ENCODE results near the gene RBM15B. TPM values are rescaled to one million over a fixed set of nuclear protein-coding genes. Genes with fewer than 3 reads are reported as not detected.
A peak's percentile ranks its signal among the peaks of the same experiment; 100 is the strongest.

The RBM15B gene
- total RNA-seq, 4 donors from 2014 or later = 33.6 to 50.9 (median 41.7) TPM

- TF ChIP-seq CTCF (IDR thresholded peaks at IDR 0.05) = no peak
- TF ChIP-seq EP300 (IDR thresholded peaks at IDR 0.05) = no peak
- no peak for TF ChIP-seq POLR2AphosphoS5 (IDR thresholded peaks at IDR 0.05)
- TF ChIP-seq POLR2A (IDR thresholded peaks at IDR 0.05) = no peak
- DNase-seq (ENCODE audit: low spot score in 2 of 2) = no peak
- Histone ChIP-seq H3K9me3 (no peaks in the 10 kb centered on the region), H3K27me3 (no peaks in the 10 kb centered on the region), H3K4me3 (no peak overlapping the region), H3K27ac (no peak overlapping the region), H3K36me3 (peaks cover 79% of the 10 kb centered on the region), H3K4me1 (no peaks in the 10 kb centered on the region)
- WGBS = 95% methylated on average over 3 of the region's 3 CpGs
Observed at GRCh38 chr3:51422211-51422610, 31.1 kb downstream of the RBM15B start.

GRCh38 chr3:51426921-51427320 lies 35.8 kb downstream of the RBM15B start:
- Histone ChIP-seq H3K4me3 (no peak overlapping the region), H3K9me3 (no peaks in the 10 kb centered on the region), H3K27ac (no peak overlapping the region), H3K36me3 (peaks cover 76% of the 10 kb centered on the region), H3K4me1 (no peaks in the 10 kb centered on the region), H3K27me3 (no peaks in the 10 kb centered on the region)
- DNase-seq (ENCODE audit: low spot score in 2 of 2) = no peak
- 90% methylated on average over 4 of the region's 4 CpGs for WGBS
- no peak for TF ChIP-seq EP300 (IDR thresholded peaks at IDR 0.05)

GRCh38 chr3:51429138-51429537 lies 38.1 kb downstream of the RBM15B start:
- 94% methylated on average over 3 of the region's 3 CpGs for WGBS
- peaks cover 74% of the 10 kb centered on the region for H3K36me3 ChIP-seq
- TF ChIP-seq POLR2A (IDR thresholded peaks at IDR 0.05) = no peak
- TF ChIP-seq EP300 (IDR thresholded peaks at IDR 0.05) = no peak
- no peak for TF ChIP-seq CTCF (IDR thresholded peaks at IDR 0.05)
- no peak for TF ChIP-seq POLR2AphosphoS5 (IDR thresholded peaks at IDR 0.05)
- no peaks in the 10 kb centered on the region for H3K27me3 ChIP-seq
- no peaks in the 10 kb centered on the region for H3K4me1 ChIP-seq
- H3K27ac ChIP-seq = no peak overlapping the region
- no peaks in the 10 kb centered on the region for H3K9me3 ChIP-seq
- no peak for DNase-seq (ENCODE audit: low spot score in 2 of 2)
- no peak overlapping the region for H3K4me3 ChIP-seq

- Histone ChIP-seq H3K27ac (no peak overlapping the region), H3K4me3 (no peak overlapping the region), H3K9me3 (no peaks in the 10 kb centered on the region), H3K27me3 (no peaks in the 10 kb centered on the region), H3K36me3 (peaks cover 61% of the 10 kb centered on the region), H3K4me1 (no peaks in the 10 kb centered on the region)
- 96% methylated on average over 5 of the region's 5 CpGs for WGBS
- TF ChIP-seq EP300 (IDR thresholded peaks at IDR 0.05) (no peak), POLR2AphosphoS5 (IDR thresholded peaks at IDR 0.05) (no peak), CTCF (IDR thresholded peaks at IDR 0.05) (no peak), POLR2A (IDR thresholded peaks at IDR 0.05) (no peak)
- DNase-seq (ENCODE audit: low spot score in 2 of 2) = no peak
Observed at GRCh38 chr3:51434110-51434509, 43.0 kb downstream of the RBM15B start.

- DNase-seq (ENCODE audit: low spot score in 2 of 2) = no peak
- TF ChIP-seq CTCF (IDR thresholded peaks at IDR 0.05) (peak in 1 of 2 donors; percentile 59), POLR2AphosphoS5 (IDR thresholded peaks at IDR 0.05) (no peak)
Observed at GRCh38 chr3:51434746-51435327, 43.8 kb downstream of the RBM15B start.

More at GRCh38 chr3:51434746-51435327, 43.8 kb downstream of the RBM15B start:
- H3K36me3 ChIP-seq = peaks cover 62% of the 10 kb centered on the region
- H3K27me3 ChIP-seq = no peaks in the 10 kb centered on the region
- H3K9me3 ChIP-seq = no peaks in the 10 kb centered on the region
- H3K4me3 ChIP-seq = no peak overlapping the region
- no peak overlapping the region for H3K27ac ChIP-seq
- no peaks in the 10 kb centered on the region for H3K4me1 ChIP-seq
